K562 (cell line): ENCODE data around the gene NUDT9. TPM values are rescaled to one million over a fixed set of nuclear protein-coding genes. Genes with fewer than 3 reads are reported as not detected.
A peak's percentile ranks its signal among the peaks of the same experiment; 100 is the strongest.

Source experiments
- ATAC-seq: fragments of 200-7000 bp; cut with Tn5 transposase; 3 replicates; pipeline ENCODE4 v1.9.1; 2020; ENCODE audit warnings: moderate library complexity
- BruUV-seq: library from RNA; stranded (reverse); fragments of 400-500 nt; replicated peaks from 2 replicates; lab custom pipeline; 2021; lab: Mats Ljungman, UMichigan
- CTCF ChIA-PET: fragments of 300-600 bp; formaldehyde crosslinking; extraction: SDS; loops from one replicate; lab custom pipeline; 2021; ENCODE audit warnings: low intra/inter-chr PET ratio; lab: Yijun Ruan, JAX
- POLR2A ChIA-PET: fragments of 300-600, 350-650 bp; sonication (Branson Sonifier 250); formaldehyde crosslinking; extraction: SDS; loops from one replicate; lab custom pipeline; 2021; ENCODE audit warnings: antibody characterized with exemption, inconsistent platforms; lab: Yijun Ruan, JAX
- DNase-seq, 4 experiments: peaks; one replicate each; pipeline versions ENCODE4 v3.0.0 to v3.0.0-alpha.2; 2011 to 2018; ENCODE audit warnings: low spot score in 3 of 4, mixed read lengths in 3 of 4; ENCODE audit errors: extremely low read depth in 1 of 4
- FAIRE-seq: peaks from 2 replicates; lab custom pipeline; 2011; peaks lifted over from hg19 to GRCh38; lab: Jason Lieb, UNC
- H2AFZ ChIP-seq: 2 replicates; pipeline ENCODE4 v1.6.0; 2011; ENCODE audit warnings: low read depth, low read length, control low read depth, inconsistent platforms
- H3K27ac ChIP-seq: fragments of 200-600 bp; 3 replicates; pipeline ENCODE4 v1.8.0; 2011; ENCODE audit warnings: low read depth, mild to moderate bottlenecking, control low read depth, inconsistent platforms, low read length, moderate library complexity, mixed read lengths; ENCODE audit errors: extremely low read depth
- H3K27me3 ChIP-seq, 2 experiments: fragments of 300-600 bp in 1 of 2; 2 replicates in 1 of 2; 3 replicates in 1 of 2; pipeline versions ENCODE4 v1.6.0 to v1.8.0; 2011; ENCODE audit warnings: inconsistent platforms in 2 of 2, low read length in 2 of 2, mild to moderate bottlenecking in 1 of 2, mixed read lengths in 1 of 2, moderate library complexity in 1 of 2; ENCODE audit not compliant: control insufficient read depth in 2 of 2, insufficient read depth in 2 of 2
- H3K36me3 ChIP-seq: fragments of 300-600 bp; 3 replicates; pipeline ENCODE4 v1.8.0; 2011; ENCODE audit warnings: mild to moderate bottlenecking, low read length, inconsistent platforms; ENCODE audit not compliant: control insufficient read depth, insufficient read depth
- H3K4me1 ChIP-seq, 2 experiments: fragments of 200-600 bp in 1 of 2; replicated peaks in 1 of 2; 2 replicates in 1 of 2; 3 replicates in 1 of 2; pipeline versions ENCODE4 v1.5.1 to v1.8.0; 2011; ENCODE audit warnings: inconsistent platforms in 2 of 2, low read length in 2 of 2, mild to moderate bottlenecking in 1 of 2, mixed read lengths in 1 of 2, moderate library complexity in 1 of 2; ENCODE audit not compliant: control insufficient read depth in 2 of 2, insufficient read depth in 2 of 2
- H3K4me2 ChIP-seq: 2 replicates; pipeline ENCODE4 v1.6.1; 2011; ENCODE audit warnings: low read length, control low read depth, inconsistent platforms, mixed read lengths; ENCODE audit not compliant: insufficient read depth
- H3K4me3 ChIP-seq: fragments of 200-600 bp; sonication (generic), shearing (Covaris generic); 2 replicates; pipeline ENCODE4 v1.5.1; 2016; ENCODE audit warnings: control low read depth, inconsistent platforms
- H3K79me2 ChIP-seq: fragments of 200-600 bp; 3 replicates; pipeline ENCODE4 v1.8.0; 2011; ENCODE audit warnings: low read length, inconsistent platforms; ENCODE audit not compliant: control insufficient read depth, insufficient read depth
- H3K9ac ChIP-seq, 2 experiments: 2 replicates each; pipeline versions ENCODE4 v1.6.0 to v1.6.1; 2011; ENCODE audit warnings: low read depth in 2 of 2, low read length in 2 of 2, control low read depth in 1 of 2, inconsistent platforms in 1 of 2, mild to moderate bottlenecking in 1 of 2, mixed read lengths in 1 of 2; ENCODE audit not compliant: insufficient read depth in 1 of 2
- H3K9me1 ChIP-seq: one replicate; pipeline ENCODE4 v1.6.0; 2011; ENCODE audit warnings: inconsistent platforms, mild to moderate bottlenecking, low read length, moderate library complexity; ENCODE audit not compliant: control insufficient read depth, insufficient read depth
- H3K9me3 ChIP-seq: replicated peaks from 2 replicates; pipeline ENCODE4 v1.5.1; 2011; ENCODE audit warnings: low read depth, low read length, inconsistent platforms; ENCODE audit not compliant: control insufficient read depth, insufficient read depth
- H4K20me1 ChIP-seq: replicated peaks from 2 replicates; pipeline ENCODE4 v1.6.1; 2011; ENCODE audit warnings: low read length, inconsistent platforms, mixed read lengths; ENCODE audit not compliant: control insufficient read depth, insufficient read depth
- CTCF ChIP-seq, 3 experiments: IDR thresholded peaks in 2 of 3; conservative IDR thresholded peaks in 1 of 3; 2 replicates each; pipeline ENCODE4 v1.5.1; 2011 to 2012; ENCODE audit warnings: low read length in 3 of 3, mild to moderate bottlenecking in 3 of 3, control low read depth in 2 of 3, improper control_type of control experiment in 1 of 3, inconsistent platforms in 1 of 3, low read depth in 1 of 3, mixed read lengths in 1 of 3, moderate library complexity in 1 of 3; ENCODE audit not compliant: insufficient read depth in 2 of 3
- FOXK2 ChIP-seq, 2 experiments: fragments of 450-650 bp; IDR thresholded peaks in 1 of 2; conservative IDR thresholded peaks in 1 of 2; 2 replicates each; pipeline ENCODE4 v1.6.1; 2016; ENCODE audit warnings: low read depth in 2 of 2, mild to moderate bottlenecking in 1 of 2
- NR3C1 ChIP-seq: sonication (generic); formaldehyde crosslinking; IDR thresholded peaks from 2 replicates; pipeline ENCODE4 v1.8.1; 2022; ENCODE audit warnings: missing genetic modification reagents
- RAD21 ChIP-seq, 2 experiments: fragments of 250-450 bp in 1 of 2; fragments of 450-650 bp in 1 of 2; sonication (Bioruptor Pico) in 1 of 2; formaldehyde crosslinking in 1 of 2; IDR thresholded peaks in 1 of 2; conservative IDR thresholded peaks in 1 of 2; 2 replicates each; pipeline versions ENCODE4 v1.4.0 to v1.8.0; 2020 to 2022; ENCODE audit warnings: mild to moderate bottlenecking in 2 of 2, moderate library complexity in 1 of 2
- REST ChIP-seq, 2 experiments: fragments of 450-650 bp; formaldehyde crosslinking in 1 of 2; IDR thresholded peaks; 2 replicates each; pipeline versions ENCODE4 v1.4.0 to v1.6.1; 2014 to 2020; ENCODE audit warnings: mild to moderate bottlenecking in 2 of 2, borderline replicate concordance in 1 of 2, low read depth in 1 of 2
- SIN3B ChIP-seq: fragments of 450-650 bp; IDR thresholded peaks from 2 replicates; pipeline ENCODE4 v1.6.1; 2017; ENCODE audit warnings: low read depth, mild to moderate bottlenecking, moderate library complexity
- WGBS: fragments of 100-300 bp; shearing (Covaris generic); methylation state at CpG from one replicate; pipeline ENCODE4 v1.1.6; 2016; ENCODE audit warnings: low coverage, mixed read lengths; ENCODE audit not compliant: insufficient coverage; ENCODE audit errors: missing lambda C conversion rate; 5-methylcytosine and 5-hydroxymethylcytosine counted together
- in situ Hi-C: fragments of 300-500 bp; cut with MboI; formaldehyde crosslinking; loops from 4 replicates; pipeline ENCODE4 v1.15.0; 2018; ENCODE audit warnings: inconsistent platforms, mixed read lengths
- intact Hi-C: fragments of 100-400 bp; cut with micrococcal nuclease; formaldehyde crosslinking; loops from 2 replicates; pipeline ENCODE4 v1.14.2; 2022
- polyA plus RNA-seq, 8 experiments: library from polyadenylated mRNA; depleted of rRNA in 4 of 8; stranded (reverse) in 5 of 8; unstranded in 3 of 8; fragments of >200 nt; fragmentation: Nextera tagmentation in 2 of 8; fragmentation: Illumina TruSeq in 1 of 8; extraction: Ambion mirVana in 2 of 8; extraction: Trizol in 1 of 8; gene quantifications; 2 replicates each; pipeline versions ENCODE4 v1.2.1 to v1.2.3, GENCODE V29; 2011 to 2014; ENCODE audit warnings: inconsistent platforms in 1 of 8, missing spikeins in 1 of 8
- total RNA-seq, 7 experiments: library from RNA; depleted of rRNA in 6 of 7; stranded (reverse); fragments of >200 nt in 6 of 7; fragmentation: Illumina TruSeq in 2 of 7; extraction: Trizol in 2 of 7; gene quantifications; 2 replicates each; pipeline versions ENCODE4 v1.2.1 to v1.2.3, GENCODE V29; 2011 to 2021; ENCODE audit warnings: low replicate concordance in 1 of 7

NUDT9 gene
- total and polyA plus RNA-seq, 9 of the 15 experiments (the other 6 are each of a cell fraction or from before 2014, with no cell fraction given): 8.5 to 20.8 (median 18.0) TPM

GRCh38 chr4:87423317-87424098 lies 1.1 kb downstream of the NUDT9 start:
- ChIA-PET CTCF (interaction anchor here (0.6 to 2.0 kb wide), 3 partner anchors 48 to 272 kb away, joined by 3 to 10 read pairs (median 3); no protein-coding TSS in a partner anchor), POLR2A (interaction anchor here (0.8 to 3.9 kb wide), 6 partner anchors 10 to 916 kb away, joined by 3 to 33 read pairs (median 4); partner anchors contain the start of gene HSD17B11)
- Histone ChIP-seq H3K9me3 (no peaks in the 10 kb centered on the region), H3K4me1 (peaks cover 4 to 13% of the 10 kb centered on the region in 2 experiments; a peak in 4 of 5 replicates), H3K9me1 (no peaks in the 10 kb centered on the region), H3K79me2 (peaks cover 59% of the 10 kb centered on the region), H3K9ac (peak overlapping the region; percentile 77 to 81; a peak in 3 of 4 replicates), H3K36me3 (no peaks in the 10 kb centered on the region), H3K4me2 (peak overlapping the region; percentile 88), H3K4me3 (peak overlapping the region; percentile 56)
- in situ Hi-C loops (no loop called here), intact Hi-C loops (loop anchor here (1.0 kb wide), 1 partner anchor 48 kb away; no protein-coding TSS in a partner anchor)
- peak; percentile 7; the same call in 1 of the 3 replicates for ATAC-seq
- peak; percentile 70 for FAIRE-seq
- TF ChIP-seq SIN3B: no peak
- peak in 1 of 3 experiments; percentile 32; a peak in 2 of 6 replicates for TF ChIP-seq CTCF (IDR thresholded peaks at IDR 0.05 in 2 of 3, conservative IDR thresholded peaks at IDR 0.05 in 1 of 3; ENCODE audit: insufficient read depth in 2 of 3, low read depth in 1 of 3, low read length in 3 of 3)
- peak; percentile 31; the same call in 1 of the 2 replicates for TF ChIP-seq REST (IDR thresholded peaks at IDR 0.05; ENCODE audit: borderline replicate concordance)
- TF ChIP-seq REST (CRISPR knock-in tag; IDR thresholded peaks at IDR 0.05; ENCODE audit: low read depth): no peak
- no peak for TF ChIP-seq NR3C1 (CRISPR knock-in tag)
- peak; percentile 5 to 29; a peak in 2 of 4 replicates for TF ChIP-seq RAD21 (CRISPR knock-in tag; conservative IDR thresholded peaks at IDR 0.05 in 1 of 2, IDR thresholded peaks at IDR 0.05 in 1 of 2)
- TF ChIP-seq FOXK2 (conservative IDR thresholded peaks at IDR 0.05 in 1 of 2, IDR thresholded peaks at IDR 0.05 in 1 of 2; ENCODE audit: low read depth in 2 of 2): 0 out of 4 replicates have a peak, but pooled peaks of 1 of the 2 experiments have one; percentile 11
- TF ChIP-seq, all 486 proteins: peak for 4
- H3K27me3 ChIP-seq: no peaks in the 10 kb centered on the region
- H2AFZ ChIP-seq: peak overlapping the region; percentile 99; the same call in 1 of the 2 replicates
- no peaks in the 10 kb centered on the region for H4K20me1 ChIP-seq
- WGBS: 22% methylated on average over 3 of the region's 3 CpGs
- peak in 2 of 4 experiments; percentile 14 to 26 for DNase-seq
- no TSS peak for BruUV-seq
- peak overlapping the region; percentile 87; the same call in 2 of the 3 replicates for H3K27ac ChIP-seq
